HEK293T (cell line): Measurements from ENCODE around the gene MAML2.
"Not testable (repeated sequence)": the region's sequence is repeated elsewhere in the genome, so short reads cannot be mapped to it uniquely, and the experiment has no call there.

ENCODE experiments used
- CTCF ChIA-PET: fragments of 350-600 bp; formaldehyde crosslinking; extraction: SDS; loops from one replicate; lab custom pipeline; 2021; ENCODE audit warnings: antibody characterized with exemption, inconsistent platforms; lab: Yijun Ruan, JAX
- POLR2A ChIA-PET: fragments of 350-600 bp; formaldehyde crosslinking; extraction: SDS; loops from one replicate; lab custom pipeline; 2020; ENCODE audit warnings: antibody characterized with exemption, inconsistent platforms; lab: Yijun Ruan, JAX
- DNase-seq: peaks from one replicate; pipeline ENCODE4 v3.0.0; 2012; ENCODE audit warnings: mixed read lengths; ENCODE audit errors: extremely low spot score
- ARNT ChIP-seq: fragments of 450-650 bp; IDR thresholded peaks from 2 replicates; pipeline ENCODE4 v1.6.1; 2017; ENCODE audit warnings: mild to moderate bottlenecking
- BHLHE40 ChIP-seq: fragments of 450-650 bp; IDR thresholded peaks from 2 replicates; pipeline ENCODE4 v1.6.1; 2016; ENCODE audit warnings: mild to moderate bottlenecking, moderate library complexity, borderline replicate concordance
- CTBP1 ChIP-seq: fragments of 450-650 bp; IDR thresholded peaks from 2 replicates; pipeline ENCODE4 v1.6.1; 2016; ENCODE audit warnings: borderline replicate concordance
- ELF4 ChIP-seq: fragments of 450-650 bp; IDR thresholded peaks from 2 replicates; pipeline ENCODE4 v1.6.1; 2017; ENCODE audit warnings: antibody characterized with exemption
- FOXA1 ChIP-seq: fragments of 450-650 bp; IDR thresholded peaks from 2 replicates; pipeline ENCODE4 v1.6.1; 2016; ENCODE audit warnings: mild to moderate bottlenecking
- FOXK2 ChIP-seq: fragments of 450-650 bp; IDR thresholded peaks from 2 replicates; pipeline ENCODE4 v1.6.1; 2016; ENCODE audit warnings: mild to moderate bottlenecking
- FOXM1 ChIP-seq: fragments of 450-650 bp; IDR thresholded peaks from 2 replicates; pipeline ENCODE4 v1.6.1; 2017; ENCODE audit warnings: mild to moderate bottlenecking, borderline replicate concordance
- HDGF ChIP-seq: fragments of 450-650 bp; IDR thresholded peaks from 2 replicates; pipeline ENCODE4 v1.6.1; 2017; ENCODE audit warnings: antibody characterized with exemption, borderline replicate concordance
- L3MBTL2 ChIP-seq: fragments of 450-650 bp; conservative IDR thresholded peaks from 2 replicates; pipeline ENCODE4 v1.6.1; 2016; ENCODE audit warnings: mild to moderate bottlenecking
- LEF1 ChIP-seq: fragments of 450-650 bp; IDR thresholded peaks from 2 replicates; pipeline ENCODE4 v1.6.1; 2017; ENCODE audit warnings: mild to moderate bottlenecking, borderline replicate concordance
- NFRKB ChIP-seq: fragments of 450-650 bp; IDR thresholded peaks from 2 replicates; pipeline ENCODE4 v1.6.1; 2016; ENCODE audit warnings: mild to moderate bottlenecking, moderate library complexity
- PKNOX1 ChIP-seq: fragments of 450-650 bp; IDR thresholded peaks from 2 replicates; pipeline ENCODE4 v1.6.1; 2016
- SP1 ChIP-seq: fragments of 450-650 bp; IDR thresholded peaks from 2 replicates; pipeline ENCODE4 v1.6.1; 2017
- SUZ12 ChIP-seq: fragments of 450-650 bp; IDR thresholded peaks from 2 replicates; pipeline ENCODE4 v1.6.1; 2016; ENCODE audit warnings: mild to moderate bottlenecking
- TARDBP ChIP-seq: fragments of 450-650 bp; IDR thresholded peaks from 2 replicates; pipeline ENCODE4 v1.6.1; 2016
- ZNF384 ChIP-seq: fragments of 450-650 bp; IDR thresholded peaks from 2 replicates; pipeline ENCODE4 v1.6.1; 2016

MAML2 gene

GRCh38 chr11:96188243-96189006 is 154.6 kb downstream of the MAML2 start:
- no peak for TF ChIP-seq ELF4
- TF ChIP-seq ZNF384: no peak
- TF ChIP-seq ARNT: no peak
- no peak for TF ChIP-seq L3MBTL2
- no peak for TF ChIP-seq FOXM1
- TF ChIP-seq SP1: no peak
- no peak for TF ChIP-seq SUZ12
- no peak for TF ChIP-seq HDGF
- TF ChIP-seq CTBP1: no peak
- TF ChIP-seq LEF1: no peak
- no peak for TF ChIP-seq TARDBP
- no peak for TF ChIP-seq BHLHE40
- no peak for TF ChIP-seq FOXA1
- no peak for TF ChIP-seq PKNOX1
- no peak for TF ChIP-seq NFRKB
- TF ChIP-seq FOXK2: no peak
- POLR2A ChIA-PET: no interaction called here
- CTCF ChIA-PET: interaction anchor here (0.6 kb wide), 1 partner anchor 72 kb away, joined by 3 read pairs; no protein-coding TSS in a partner anchor
- DNase-seq: no peak

GRCh38 chr11:96187822-96188221 is 155.2 kb downstream of the MAML2 start:
- TF ChIP-seq PKNOX1 (no peak), FOXA1 (no peak), FOXM1 (no peak), ARNT (no peak), HDGF (no peak), SUZ12 (no peak), ZNF384 (no peak), FOXK2 (no peak)
- DNase-seq: no peak
- ChIA-PET CTCF (no interaction called here), POLR2A (no interaction called here)

GRCh38 chr11:96186806-96187205 is 156.2 kb downstream of the MAML2 start:
- CTCF ChIA-PET: no interaction called here
- TF ChIP-seq SUZ12 (no peak), SP1 (no peak), FOXK2 (no peak)
- POLR2A ChIA-PET: no interaction called here
- DNase-seq: no peak

- ChIA-PET CTCF (no interaction called here), POLR2A (no interaction called here)
- TF ChIP-seq FOXK2 (no peak), SP1 (no peak), L3MBTL2 (no peak), BHLHE40 (no peak)
- no peak for DNase-seq
Observed at GRCh38 chr11:96185220-96185768, 157.7 kb downstream of the MAML2 start.

GRCh38 chr11:96180937-96181336 is 162.1 kb downstream of the MAML2 start:
- CTCF ChIA-PET, POLR2A ChIA-PET, DNase-seq: not testable (repeated sequence)

- CTCF ChIA-PET: no interaction called here
- no peak for DNase-seq
Observed at GRCh38 chr11:96180341-96180740, 162.7 kb downstream of the MAML2 start.

GRCh38 chr11:96179905-96180304 is 163.1 kb downstream of the MAML2 start:
- TF ChIP-seq PKNOX1: no peak
- no peak for TF ChIP-seq FOXK2
- TF ChIP-seq TARDBP: no peak
- TF ChIP-seq ARNT: no peak
- no peak for TF ChIP-seq ELF4
- no peak for TF ChIP-seq L3MBTL2
- no peak for TF ChIP-seq ZNF384
- TF ChIP-seq LEF1: no peak
- TF ChIP-seq FOXA1: no peak
- TF ChIP-seq BHLHE40: no peak
- TF ChIP-seq FOXM1: no peak
- TF ChIP-seq HDGF: no peak
- no peak for TF ChIP-seq SUZ12
- TF ChIP-seq NFRKB: no peak
- TF ChIP-seq CTBP1: no peak
- TF ChIP-seq SP1: no peak
- POLR2A ChIA-PET: no interaction called here
- DNase-seq: no peak
- CTCF ChIA-PET: no interaction called here

More at GRCh38 chr11:96180341-96180740, 162.7 kb downstream of the MAML2 start:
- TF ChIP-seq FOXM1 (no peak), BHLHE40 (no peak), LEF1 (no peak), CTBP1 (no peak), SUZ12 (no peak), SP1 (no peak), ARNT (no peak), ZNF384 (no peak)
- POLR2A ChIA-PET: no interaction called here
